Activated CD4-positive, alpha-beta T cell treated with anti-CD3 and anti-CD28 coated beads, Interleukin-10, Interleukin-2, amounts not matched to agents 100 ng/mL and 50 ng/mL, durations not matched to agents 16 hours and 8 hours (primary cell): ENCODE results near the gene PRPH.

Source experiments
- DNase-seq: peaks from one replicate; pipeline ENCODE4 v3.0.0-alpha.2; 2020

PRPH gene

GRCh38 chr12:49334226-49334625 is 39.3 kb downstream of the PRPH start:
- DNase-seq = no peak

DNA sequence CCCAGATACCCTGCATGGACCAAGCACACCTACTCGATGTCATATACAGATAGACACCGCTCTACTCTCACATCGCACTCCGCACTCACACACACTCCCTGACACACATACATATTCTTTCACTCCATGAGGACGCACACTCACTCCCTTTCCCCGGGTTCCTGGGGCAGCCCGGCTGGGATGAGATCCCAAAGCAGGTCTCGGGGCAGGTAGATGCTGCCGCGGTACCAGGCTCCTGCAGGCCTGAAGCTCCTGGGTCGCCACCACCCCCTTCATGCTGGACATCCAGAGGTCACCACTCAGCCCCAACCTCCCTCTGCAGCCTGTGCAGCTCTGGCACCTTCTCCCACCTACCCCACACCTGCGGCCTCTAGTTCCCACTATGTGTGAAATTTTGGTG is 39.7 kb downstream of the PRPH start:
- no peak for DNase-seq

DNA sequence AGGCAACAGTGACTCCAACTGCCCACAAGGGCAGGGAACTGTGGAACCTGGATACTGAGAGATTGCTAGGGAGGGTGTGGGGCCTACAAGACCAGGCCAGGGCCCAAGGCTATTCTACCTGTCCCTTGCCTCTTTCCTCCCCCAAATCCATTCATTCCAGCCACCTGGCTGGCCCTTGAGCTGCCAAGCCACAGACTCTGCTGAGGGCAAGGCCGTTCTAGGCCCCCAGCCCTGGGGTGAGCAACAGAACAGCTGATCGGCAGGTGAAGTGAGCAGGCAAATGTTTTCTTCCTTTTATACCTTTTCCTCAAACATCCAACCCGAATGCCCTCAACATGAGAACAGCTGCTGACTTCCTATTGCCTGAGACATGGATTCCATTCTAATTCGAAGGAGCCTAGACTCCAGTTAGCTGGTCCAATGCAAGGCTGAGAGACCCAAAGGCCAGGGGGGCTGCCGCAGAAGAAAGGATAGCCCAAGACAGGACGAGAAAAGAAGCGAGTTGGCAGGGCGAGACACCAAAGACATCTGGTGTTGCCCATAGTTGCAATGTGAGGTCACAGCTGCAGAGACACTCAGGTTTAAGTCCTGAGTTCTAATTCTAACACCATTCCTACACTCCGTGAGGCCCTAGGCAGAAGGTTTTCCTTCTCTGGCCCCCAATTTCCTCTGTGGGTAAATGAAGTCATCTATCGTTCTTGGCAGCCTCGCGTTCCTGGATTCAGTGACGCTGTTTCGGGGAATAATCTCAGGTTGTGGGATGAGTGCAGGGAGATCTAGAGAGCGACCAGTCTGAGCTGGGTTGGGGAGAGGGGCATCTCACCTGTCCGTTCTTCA is 40.4 kb downstream of the PRPH start:
- no peak for DNase-seq

DNA sequence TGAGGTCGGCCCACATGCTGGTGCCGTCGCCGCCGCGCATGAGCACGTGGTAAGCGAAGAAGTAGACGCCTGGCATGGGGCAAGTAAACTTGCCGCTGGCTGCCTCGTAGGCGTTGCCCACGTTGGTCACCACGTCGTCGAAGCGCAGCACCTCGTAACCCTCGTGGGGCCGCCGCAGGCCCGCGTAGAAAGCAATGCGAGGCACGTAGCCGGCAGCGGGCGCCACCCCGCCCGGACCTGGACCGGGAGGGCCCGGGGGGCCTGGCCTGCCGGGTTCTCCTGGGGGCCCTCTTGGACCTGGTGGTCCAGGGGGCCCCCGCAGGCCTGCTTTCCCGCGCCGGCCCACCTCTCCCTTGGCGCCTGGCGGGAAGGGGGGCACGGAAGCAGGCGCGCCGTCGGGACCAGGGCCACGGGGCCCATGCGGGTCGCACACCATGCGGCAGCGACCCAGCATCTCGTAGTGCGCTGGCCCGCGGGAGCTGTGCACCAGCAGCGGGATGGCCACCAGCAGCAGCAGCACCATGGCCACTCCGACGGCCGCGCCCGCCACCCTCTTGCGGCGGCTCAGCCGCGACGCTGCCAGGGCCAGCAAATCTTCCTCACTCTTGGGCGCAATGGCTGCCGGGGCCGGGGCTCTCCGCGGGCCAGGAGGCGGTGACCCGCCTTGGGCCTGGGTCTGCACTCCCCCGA is 41.2 kb downstream of the PRPH start:
- no peak for DNase-seq

DNA sequence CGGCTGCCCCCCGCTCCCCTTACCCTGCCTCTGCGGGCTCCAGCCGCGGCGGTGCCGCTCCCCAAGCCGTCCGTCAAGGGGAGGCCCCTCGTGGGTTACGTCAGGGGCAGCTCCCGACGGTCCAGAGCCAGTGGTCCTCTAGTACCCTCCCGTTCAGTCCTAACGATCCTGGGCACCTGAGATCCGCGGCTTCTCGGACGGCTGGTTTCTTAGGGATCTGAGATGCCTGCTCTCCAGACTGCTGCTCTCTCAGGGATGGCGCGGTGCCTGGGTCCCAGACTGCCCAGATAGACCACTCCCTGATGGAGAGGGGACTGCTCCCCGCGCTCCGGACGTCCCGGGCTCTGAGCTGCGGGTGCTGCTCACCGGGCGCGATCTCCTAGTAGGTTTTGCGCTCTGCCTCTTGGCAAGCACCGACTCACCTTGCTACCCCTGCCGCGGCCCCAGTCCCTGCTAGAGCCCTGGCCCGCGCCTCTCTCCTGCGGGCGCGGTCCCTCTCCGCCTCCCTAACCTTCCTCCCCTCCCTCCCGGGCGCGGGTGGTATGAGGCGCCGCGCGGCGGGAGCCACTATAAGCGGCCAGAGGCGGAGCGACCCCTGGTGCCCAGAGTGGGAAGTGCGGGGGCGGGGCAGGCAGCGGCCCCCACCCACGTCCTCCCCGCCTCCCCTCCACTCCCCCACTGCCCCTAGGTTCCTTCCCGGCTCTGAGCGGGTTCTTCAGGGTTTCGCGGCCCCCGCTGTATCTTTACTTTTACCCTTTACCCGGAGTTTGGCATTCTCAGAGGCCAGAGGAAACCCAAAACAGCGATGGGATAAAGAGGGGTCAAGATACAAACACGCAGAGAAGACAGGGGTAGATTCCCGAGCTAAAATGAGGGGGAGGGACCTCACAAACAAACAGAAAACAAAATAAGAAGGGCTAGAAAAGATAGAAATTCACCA is 42.0 kb downstream of the PRPH start, which contains the start of gene C1QL4:
Gene C1QL4, minus strand, starts transcription at position 544 of the 940 bp plus-strand sequence. CDS start 711 bp downstream, outside the sequence.
- DNase-seq = peak; percentile 86

GRCh38 chr12:49338830-49339463 is 44.0 kb downstream of the PRPH start:
- DNase-seq = no peak

DNA sequence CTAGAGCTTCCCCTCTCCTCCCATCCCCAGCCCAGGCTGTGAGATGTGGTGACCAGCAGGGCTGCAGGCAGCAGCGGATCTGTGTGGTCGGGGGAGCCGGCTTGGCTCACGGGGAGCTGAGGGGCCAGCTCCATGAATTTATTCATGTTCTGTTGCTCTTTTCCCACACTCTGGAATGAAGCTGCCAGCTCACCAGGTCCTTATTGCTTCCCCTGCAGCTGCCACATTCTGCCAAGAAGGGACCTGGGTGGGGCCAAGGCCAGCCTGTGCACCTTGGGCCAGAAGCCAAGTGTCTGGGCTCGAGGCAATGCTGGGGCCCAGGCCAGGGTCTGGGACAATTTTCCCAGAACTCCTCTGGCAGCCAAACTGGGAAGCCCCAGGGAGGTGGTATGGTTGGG is 44.5 kb downstream of the PRPH start:
- no peak for DNase-seq

GRCh38 chr12:49340095-49340870 is 45.3 kb downstream of the PRPH start:
- no peak for DNase-seq

GRCh38 chr12:49340971-49341776 is 46.2 kb downstream of the PRPH start:
- DNase-seq = no peak

DNA sequence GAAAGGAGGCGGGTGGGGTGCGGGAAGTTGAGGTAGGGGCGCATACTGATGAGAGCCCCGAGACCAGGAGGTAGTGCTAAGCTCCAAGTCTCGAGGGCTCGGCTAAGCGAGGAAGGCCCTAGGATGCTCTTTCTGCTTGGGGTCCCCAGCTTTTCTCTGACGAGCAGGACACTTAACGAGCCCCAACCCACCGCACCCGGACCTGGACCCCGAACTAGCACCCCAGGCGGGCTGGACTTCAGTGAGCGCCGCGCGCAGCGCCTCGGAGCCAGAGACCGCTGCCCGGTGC is 46.8 kb downstream of the PRPH start:
- no peak for DNase-seq

DNA sequence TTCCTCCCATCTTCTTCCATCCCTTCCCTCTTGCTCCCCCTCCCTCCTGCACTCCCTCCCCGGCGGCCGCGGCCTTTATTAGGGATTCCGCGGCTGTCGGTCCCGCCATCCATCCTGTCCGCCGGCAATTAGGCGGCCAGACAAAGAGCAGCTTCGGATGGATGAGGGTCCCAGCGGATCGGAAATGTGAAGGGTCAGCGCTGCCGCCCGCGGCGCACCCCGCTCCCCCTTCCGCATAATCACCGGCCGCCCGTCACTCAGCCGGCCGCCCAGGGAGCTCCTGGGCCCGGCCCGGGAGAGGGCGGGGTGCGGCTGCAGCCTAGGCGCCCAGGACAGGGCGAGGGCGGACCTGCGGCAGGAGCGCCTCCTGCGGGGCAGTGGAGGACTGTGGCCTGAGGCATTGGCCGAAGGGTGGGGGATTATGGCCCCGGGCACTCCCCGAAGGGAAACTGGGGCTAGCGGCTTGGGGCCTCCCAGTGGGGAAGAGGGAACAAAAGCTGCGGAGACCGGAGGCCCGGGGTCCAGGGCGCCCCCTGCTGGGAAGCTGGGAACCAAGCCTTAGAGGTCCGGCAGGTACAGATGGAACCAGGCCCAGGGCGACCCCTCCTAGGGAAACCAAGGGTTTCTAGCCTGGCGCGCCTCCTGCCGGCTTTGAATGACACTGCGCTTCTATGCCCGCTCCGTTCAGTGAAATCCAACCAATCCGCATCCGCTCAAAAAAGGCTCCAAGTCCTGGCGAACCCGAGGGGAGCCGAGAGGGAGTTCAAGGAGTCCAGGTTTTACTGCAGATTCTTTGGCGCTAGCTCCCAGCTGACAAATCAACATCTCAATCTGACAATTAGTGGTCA is 47.3 kb downstream of the PRPH start:
- DNase-seq = peak; percentile 91

DNA sequence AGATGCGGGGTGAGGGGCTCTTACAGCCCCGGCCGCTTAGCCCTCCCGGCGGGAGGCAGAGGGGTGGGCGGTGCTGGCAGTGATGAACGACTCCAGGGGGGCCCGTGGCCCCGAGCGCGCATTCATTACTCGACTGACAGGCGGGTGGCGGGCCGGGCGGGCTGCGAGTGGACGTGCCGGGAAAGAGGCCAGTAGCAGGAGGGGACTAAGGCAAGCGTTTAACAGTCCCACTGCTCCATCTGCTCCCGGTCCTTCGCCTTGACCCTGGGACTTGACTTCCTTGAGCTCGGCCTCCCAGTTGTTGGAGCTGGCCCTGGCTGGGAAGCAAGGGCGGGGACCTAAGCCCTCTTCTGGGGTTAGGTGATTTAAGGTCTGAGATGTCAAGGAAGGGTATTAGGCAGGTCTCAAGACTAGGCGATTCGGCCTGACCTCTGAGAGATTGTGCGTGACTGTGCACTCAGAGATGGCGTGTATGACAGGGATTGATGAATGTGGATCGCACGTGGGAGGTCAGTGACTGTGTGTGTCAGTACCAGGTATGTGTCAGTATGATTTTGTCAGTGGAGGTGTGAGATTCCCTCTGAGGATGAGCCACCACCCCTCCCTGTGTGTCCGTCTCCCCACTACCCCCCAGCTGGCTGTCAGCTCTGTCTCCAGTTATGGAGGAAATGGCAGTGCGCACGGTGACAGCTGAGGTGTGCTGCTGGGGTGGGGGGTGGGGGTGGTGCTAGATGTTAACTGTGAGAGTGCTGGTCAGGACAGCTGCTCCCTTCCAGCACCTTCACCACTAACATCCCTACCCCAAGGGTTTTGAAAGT is 48.2 kb downstream of the PRPH start:
- no peak for DNase-seq

DNA sequence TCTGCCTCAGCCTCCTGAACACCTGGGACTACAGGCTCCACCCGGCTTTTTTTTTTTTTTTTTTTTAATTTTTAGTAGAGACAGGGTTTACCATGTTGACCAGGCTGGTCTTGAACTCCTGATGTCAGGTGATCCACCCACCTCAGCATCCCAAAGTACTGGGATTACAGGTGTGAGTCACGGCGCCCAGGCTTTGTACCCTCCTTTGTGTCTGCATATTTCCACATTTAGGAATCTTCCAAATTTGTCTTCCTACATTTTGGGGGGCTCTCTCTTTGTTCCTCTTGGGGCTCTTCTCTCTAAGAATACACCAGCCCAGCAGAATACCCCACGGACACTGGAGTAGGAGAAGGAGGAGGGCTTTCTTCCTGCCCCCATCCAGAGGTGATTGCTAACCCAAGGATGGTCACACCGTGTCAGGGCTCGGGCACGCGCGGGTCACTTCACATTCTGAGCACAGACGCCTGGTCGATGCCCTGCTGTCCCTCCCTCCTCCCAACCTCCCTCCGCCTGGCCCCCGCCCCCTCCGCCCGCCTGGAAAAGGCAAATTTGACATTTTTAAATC is 49.6 kb downstream of the PRPH start:
- no peak for DNase-seq

GRCh38 chr12:49345051-49345824 is 50.3 kb downstream of the PRPH start:
- no peak for DNase-seq

DNA sequence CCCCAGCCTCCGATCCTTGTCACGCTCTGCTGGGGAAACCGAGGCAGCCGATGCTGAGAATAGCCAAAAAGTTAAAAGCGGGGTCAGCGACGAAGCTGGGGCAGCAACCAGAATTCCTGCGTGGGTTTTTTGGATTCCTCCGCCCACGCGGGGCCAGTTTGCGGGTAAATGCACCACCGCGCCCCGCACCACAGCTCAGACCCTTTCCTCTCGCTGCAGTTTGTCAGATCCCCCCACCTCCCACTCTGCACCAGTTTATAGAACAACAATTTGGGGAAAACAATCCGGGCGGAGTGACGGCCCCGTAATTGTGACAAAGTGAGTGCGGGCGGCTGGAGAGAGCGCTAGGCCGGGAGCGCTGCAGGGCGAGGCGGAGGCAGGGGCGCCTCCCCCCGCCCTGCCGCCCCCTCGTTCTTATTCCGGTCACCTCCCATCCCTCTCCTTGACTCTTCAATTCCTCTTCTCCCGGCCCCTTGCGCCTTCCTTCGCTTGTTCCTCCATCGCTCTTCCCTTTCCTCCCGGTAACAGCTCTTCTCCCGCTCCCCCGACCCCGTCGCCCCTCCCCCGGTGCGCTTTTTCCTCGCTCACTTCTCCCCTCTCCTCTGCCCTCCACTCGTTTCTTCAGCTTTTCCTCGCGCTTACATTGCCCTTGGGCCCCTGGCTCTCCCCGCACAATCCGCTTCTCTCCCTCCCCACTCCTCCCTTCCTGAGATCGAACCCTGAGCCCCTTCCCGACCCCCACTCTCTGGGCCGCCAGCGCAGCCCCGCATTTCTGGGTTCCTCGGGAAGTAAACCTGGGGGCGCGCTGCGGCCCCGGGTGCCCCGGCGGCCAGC is 51.1 kb downstream of the PRPH start:
- DNase-seq = no peak

DNA sequence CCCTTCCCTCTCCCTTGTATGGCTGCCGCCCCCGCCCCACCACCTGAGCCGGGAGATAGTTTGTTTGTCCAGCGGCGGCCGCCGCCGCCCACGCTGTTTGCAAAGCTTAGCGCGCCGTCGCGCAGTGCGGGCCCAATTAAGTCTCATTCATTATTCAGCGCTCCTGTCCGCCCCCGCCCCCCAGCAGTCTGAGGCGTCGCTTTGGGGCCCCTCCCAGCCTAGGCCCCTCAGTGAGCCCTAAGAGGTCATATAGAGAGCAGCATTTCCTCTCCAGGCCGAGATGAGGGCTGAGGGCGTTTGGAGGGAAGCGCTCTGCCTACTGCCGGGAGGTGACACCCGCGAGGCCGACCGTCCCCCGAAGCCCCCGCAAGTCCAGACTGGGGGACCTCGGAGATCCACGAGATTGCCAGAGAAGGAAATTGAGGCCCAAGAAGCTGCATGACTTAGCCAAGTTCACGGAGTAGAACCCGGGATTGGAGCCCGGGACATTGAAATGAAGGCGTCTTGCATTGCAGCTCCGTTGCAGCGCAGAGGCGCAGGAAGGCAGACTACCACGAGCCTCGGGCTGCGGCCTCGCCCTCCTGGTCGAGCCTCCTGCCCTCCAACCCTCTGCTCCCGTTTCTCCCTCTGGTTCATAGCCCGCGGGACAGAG is 51.8 kb downstream of the PRPH start, which contains the start of gene DNAJC22:
Gene DNAJC22, plus strand, starts transcription at position 230 of the 652 bp plus-strand sequence. CDS start 1,985 bp downstream, outside the sequence.
- DNase-seq = no peak
